ENCODE measurements around the gene DNAJC27.

The DNAJC27 gene

DNA sequence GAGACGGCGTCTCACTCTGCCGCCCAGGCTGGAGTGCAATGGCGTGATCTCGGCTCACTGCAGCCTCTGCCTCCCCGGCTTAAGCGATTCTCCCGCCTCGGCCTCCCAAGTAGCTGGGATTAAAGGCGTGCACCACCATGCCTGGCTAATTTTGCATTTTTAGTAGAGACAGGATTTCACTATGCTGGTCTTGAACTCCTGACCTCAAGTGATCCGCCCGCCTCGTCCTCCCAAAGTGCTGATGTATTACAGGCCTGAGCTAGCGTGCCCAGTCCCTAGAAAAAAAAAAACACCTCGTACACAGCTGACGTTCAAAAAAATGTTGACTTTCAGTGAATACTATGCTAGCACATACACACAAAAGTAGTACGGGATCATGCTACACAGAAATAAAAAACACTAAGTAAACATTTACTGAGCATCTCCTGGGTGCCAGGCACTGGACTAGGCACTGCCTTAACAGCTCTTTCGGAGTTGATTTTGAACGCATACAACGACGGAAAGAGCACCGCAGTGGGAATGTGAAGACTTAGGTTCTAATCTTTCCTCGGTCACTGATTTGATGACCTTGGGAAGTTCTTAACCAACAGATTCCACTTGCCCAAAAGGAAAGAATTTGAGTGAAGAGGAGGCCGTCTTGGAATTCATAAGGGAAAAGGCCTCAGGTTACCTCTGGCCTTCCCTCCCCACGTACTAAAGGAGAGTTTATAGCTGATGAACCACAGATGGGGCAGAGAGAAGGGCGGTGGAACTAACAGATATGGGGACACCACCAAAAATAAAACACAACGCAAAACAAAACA lies 1.1 kb downstream of the DNAJC27 start:
- peak; percentile 20 for DNase-seq (ENCODE audit: low spot score)

DNA sequence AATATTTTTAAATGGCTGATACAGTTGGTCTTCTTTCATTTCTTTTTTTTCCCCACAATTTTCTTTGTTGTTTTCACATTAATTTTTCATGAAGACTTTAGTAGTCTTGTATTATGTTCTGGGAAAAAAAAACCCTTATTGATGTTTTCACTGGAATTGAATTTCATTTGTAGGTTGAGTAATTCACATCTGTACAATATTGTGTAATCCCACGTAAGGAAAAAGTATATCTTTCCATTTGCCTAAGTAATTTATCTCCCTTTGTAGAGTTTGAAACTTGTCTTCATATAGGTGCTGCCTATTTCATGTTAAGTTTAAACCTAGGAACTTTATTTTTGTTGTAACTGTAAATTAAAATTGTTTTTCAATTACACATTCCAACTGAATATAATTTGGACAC lies 2.0 kb downstream of the DNAJC27 start:
- DNase-seq (ENCODE audit: low spot score): no peak

DNA sequence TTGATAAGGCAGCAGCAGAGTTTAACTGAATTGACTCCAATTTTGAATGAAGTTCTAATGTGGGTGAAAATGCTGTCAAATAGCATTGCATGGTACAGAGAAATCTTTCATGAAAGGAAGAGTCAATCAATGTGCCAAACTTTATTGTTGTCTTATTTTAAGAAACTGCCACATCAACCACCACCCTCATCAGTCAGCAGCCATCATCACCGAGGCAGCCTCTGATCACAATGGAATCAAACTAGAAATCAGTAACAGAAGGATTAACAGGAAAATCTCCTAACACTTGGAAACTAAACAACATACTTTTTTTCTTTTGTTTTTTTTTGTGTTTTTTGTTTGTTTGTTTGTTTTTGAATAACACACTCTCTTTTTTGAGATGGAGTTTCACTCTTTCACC lies 9.9 kb downstream of the DNAJC27 start:
- no peak for DNase-seq (ENCODE audit: low spot score)

DNA sequence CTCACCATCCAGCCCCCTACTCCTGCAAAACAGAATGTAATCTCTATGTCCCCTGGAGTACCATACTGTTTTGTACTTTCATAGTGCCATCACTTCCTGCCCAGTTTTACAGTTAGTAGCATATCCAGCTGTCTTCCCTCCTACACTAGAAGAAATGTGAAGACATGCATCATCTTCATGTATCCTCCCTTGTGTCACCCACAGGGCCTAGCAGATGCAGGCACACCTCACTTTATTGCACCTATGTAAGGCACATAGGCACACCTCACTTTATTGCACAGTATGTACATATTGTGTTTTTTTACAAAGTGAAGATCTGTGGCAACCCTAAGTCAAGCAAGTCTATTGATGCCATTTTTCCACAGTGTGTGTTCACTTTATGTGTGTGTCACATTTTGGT lies 12.0 kb downstream of the DNAJC27 start:
- no peak for DNase-seq (ENCODE audit: low spot score)

DNA sequence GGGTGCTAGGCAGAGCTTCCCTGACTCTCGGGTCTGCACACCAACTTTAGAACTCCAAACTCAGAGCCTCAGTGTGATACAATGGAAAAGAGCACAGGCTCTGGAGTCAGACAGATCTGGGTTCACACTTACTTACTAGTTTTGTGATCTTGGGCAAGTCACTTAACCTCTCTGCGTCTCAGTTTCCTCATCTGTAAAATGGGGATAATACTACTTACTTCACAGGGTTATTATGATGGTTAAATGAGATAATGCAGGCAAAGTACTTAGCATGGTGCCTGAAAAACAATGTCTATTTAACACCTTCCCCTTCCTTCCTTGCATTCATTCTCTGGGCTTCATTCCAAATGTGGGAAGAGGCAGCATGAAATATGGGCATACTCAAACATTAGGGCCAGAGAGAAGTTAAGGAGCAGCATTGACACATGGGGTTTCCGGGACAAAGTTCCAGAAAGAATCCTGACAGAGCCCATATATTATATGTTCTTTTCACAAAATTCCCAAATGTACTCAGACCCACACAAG lies 13.3 kb downstream of the DNAJC27 start:
- no peak for DNase-seq (ENCODE audit: low spot score)

DNA sequence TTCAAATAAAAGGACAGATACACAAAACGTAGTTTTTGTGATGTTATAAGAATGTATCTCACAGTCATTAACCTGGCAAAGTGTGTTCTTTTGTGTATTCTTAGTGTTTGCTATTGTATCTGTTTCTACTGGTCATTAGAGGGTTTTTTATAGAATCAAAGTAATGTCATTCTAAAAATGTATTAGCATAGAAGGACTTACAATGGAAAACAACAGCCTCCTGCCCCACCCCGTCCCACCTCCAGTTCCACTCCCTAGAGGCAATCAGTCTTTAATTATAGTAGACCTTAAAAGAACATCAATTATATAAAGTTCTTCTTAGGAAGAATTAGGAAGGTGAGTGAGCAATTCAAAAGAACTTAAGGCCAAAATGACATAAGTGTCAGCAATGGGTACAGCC lies 13.8 kb downstream of the DNAJC27 start:
- no peak for DNase-seq (ENCODE audit: low spot score)

- no peak for DNase-seq (ENCODE audit: low spot score)
Measured at GRCh38 chr2:24957221-24957620, 14.5 kb downstream of the DNAJC27 start.

- no peak for DNase-seq (ENCODE audit: low spot score)
Measured at GRCh38 chr2:24955921-24956320, 15.8 kb downstream of the DNAJC27 start.

DNA sequence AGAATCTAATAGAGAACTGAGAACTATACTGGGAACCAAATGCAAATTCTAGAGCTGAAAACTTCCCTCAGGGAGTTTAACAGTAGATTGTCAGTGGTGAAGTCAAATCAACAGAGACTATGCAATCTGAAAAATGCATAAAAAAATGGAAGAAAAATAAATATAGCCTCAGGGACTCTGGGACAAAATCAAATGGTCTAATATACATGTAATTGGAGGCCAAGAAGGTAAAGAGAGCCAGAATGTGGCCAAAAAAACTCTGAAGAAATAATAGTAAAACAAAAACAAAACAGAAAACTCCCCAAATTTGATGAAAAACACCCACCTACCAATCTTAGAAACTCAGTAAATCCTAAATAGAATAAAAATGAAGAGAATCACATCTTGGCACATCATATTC lies 16.5 kb downstream of the DNAJC27 start:
- DNase-seq (ENCODE audit: low spot score): no peak

- DNase-seq (ENCODE audit: low spot score): no peak
Measured at GRCh38 chr2:24950102-24950501, 21.7 kb downstream of the DNAJC27 start.

DNA sequence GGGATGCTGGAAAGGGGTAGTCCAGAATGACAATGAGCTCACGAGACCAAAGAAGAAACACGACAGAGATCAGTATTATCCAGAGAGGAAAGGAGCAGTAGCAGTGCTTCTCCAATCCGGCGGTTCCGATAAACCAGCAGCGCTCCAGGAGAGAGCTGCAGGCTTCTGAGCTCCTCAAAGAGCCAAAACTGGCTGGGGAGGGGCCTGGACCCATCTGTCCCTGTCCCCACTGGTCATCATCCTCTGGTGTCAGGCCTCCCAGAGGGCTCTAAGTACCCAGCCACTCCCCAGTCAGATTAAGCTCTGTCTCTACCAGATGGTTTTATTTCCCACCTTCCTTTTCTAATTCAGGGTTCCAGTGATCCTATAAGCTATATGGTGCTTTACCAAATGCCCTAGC lies 23.2 kb downstream of the DNAJC27 start:
- DNase-seq (ENCODE audit: low spot score): no peak

- DNase-seq (ENCODE audit: low spot score): no peak
Measured at GRCh38 chr2:24947561-24948157, 24.1 kb downstream of the DNAJC27 start.

- DNase-seq (ENCODE audit: low spot score): no peak
Measured at GRCh38 chr2:24945907-24946306, 25.8 kb downstream of the DNAJC27 start.

GRCh38 chr2:24943427-24944053 lies 28.2 kb downstream of the DNAJC27 start:
- no peak for DNase-seq (ENCODE audit: low spot score)

- DNase-seq (ENCODE audit: low spot score): no peak
Measured at GRCh38 chr2:24939353-24939752, 32.4 kb downstream of the DNAJC27 start.

DNA sequence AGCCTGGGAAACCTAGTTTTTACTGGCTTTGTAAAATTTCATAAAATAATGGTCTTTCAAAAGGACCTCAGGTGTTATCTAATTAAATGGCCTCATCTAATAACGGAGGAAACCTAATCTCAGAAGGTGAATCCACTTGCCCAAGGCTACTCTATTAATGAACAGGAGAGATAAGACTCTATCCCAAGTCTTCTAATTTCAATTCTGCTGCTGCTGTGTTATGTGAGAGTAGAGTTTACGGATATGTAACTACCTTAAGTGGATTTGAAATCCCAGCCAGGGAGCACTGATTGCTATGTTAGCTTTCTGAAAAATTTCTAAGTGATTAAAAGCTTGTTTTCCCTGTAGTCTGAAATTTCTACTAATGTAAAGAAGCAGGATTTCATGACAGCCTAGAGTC lies 34.5 kb downstream of the DNAJC27 start:
- no peak for DNase-seq (ENCODE audit: low spot score)

- DNase-seq (ENCODE audit: low spot score): no peak
Measured at GRCh38 chr2:24935145-24935544, 36.6 kb downstream of the DNAJC27 start.

DNA sequence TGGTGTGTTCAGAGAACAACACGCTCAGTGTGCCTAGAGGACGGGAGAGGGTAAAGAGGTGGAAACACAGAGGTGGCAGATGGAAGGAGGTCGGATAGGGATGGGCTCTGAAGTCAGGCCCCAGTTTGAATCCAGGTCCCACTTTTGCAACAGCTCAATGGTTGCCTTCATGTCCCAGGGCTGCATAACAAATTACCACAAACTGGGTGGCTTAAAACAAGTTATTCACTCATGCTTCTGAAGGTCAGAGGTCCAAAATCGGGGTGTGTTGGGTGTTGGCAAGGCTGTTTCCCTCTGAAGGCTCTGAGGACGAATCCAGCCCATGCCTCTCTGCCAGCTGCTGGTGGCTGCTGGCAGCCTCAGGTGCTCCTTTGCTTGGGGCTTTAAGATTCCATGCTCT lies 39.0 kb downstream of the DNAJC27 start:
- no peak for DNase-seq (ENCODE audit: low spot score)

GRCh38 chr2:24930768-24931167 lies 41.0 kb downstream of the DNAJC27 start:
- DNase-seq (ENCODE audit: low spot score): no peak

DNA sequence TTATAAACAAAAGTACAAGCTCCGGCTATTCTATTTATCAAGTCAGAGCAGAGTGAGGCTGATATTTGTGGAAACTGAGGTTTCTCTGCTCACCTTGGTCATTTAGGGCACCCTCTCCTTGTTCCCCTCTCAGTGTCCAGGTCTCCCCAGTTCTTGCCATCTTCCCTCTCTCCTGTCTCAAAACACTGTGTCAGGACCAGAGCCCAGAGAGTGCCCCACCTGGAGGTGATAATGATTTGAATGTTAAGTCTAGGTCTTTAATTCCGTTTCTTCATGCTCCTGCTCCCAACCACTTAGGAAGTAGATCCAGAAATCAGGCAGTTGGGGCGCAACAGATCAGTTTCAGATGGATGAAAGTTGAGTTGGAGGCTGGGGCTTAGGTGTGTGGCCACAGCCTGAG lies 42.5 kb downstream of the DNAJC27 start:
- DNase-seq (ENCODE audit: low spot score): no peak

DNA sequence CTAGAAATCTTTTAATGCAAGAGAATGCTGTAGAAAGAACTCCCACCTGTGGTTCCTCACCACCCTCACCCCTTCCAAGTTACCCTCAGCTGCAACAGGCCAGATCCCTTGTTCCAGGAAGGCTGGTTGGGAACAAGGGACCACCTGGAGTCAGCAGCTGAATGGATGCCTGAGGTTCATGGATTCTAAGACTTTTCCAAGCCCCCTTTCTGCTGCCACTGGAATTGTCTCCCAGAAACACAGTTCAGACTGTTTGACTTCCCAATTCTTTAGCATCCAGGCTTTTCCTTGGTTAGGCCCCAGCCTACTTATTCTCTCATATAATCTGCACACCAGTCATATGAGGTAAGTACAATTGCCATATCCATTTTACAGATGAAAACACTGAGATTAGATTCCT lies 43.7 kb downstream of the DNAJC27 start:
- DNase-seq (ENCODE audit: low spot score): no peak

- DNase-seq (ENCODE audit: low spot score): no peak
Measured at GRCh38 chr2:24926602-24927252, 45.0 kb downstream of the DNAJC27 start.
